GM21619 (cell line): Measurements from ENCODE around the gene ZNF333.
A peak's percentile ranks its signal among the peaks of the same experiment; 100 is the strongest.

Experiments
- ATAC-seq: cut with Tn5 transposase; IDR thresholded peaks from one replicate; pipeline ENCODE4 v1.9.1; 2021; ENCODE audit not compliant: unreplicated experiment

The ZNF333 gene

GRCh38 chr19:14689598-14690503, at the start of gene ZNF333:
Gene ZNF333, plus strand, starts transcription at chr19:14690048. Its CDS starts 3,444 bp downstream, at chr19:14693492.
- peak; percentile 78 for ATAC-seq

- ATAC-seq, result no peak
These were observed 41.3 kb upstream of the ZNF333 start for GRCh38 chr19:14648506-14648905.

DNA sequence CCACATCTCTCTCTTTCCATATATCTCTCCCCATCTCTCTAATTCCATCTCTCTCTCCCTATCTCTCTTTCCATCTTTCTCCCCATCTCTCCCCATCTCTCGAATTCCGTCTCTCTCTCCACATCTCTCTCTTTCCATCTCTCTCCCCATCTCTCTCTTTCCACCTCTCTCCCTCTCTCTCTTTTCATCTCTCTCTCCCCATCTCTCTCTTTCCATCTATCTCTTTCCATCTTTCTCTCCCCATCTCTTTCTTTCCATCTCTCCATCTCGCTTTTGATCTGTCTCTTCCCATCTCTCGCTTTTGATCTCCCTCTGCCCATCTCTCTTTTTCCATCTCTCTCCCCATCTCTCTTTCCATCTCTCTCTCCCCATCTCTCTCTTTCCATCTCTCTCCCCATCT, 40.8 kb upstream of the ZNF333 start:
- ATAC-seq, result no peak

GRCh38 chr19:14650161-14650560, 39.7 kb upstream of the ZNF333 start:
- ATAC-seq, result no peak

GRCh38 chr19:14654786-14655560, 34.9 kb upstream of the ZNF333 start:
- ATAC-seq, result no peak

GRCh38 chr19:14655726-14656125, 34.1 kb upstream of the ZNF333 start:
- ATAC-seq, result no peak

DNA sequence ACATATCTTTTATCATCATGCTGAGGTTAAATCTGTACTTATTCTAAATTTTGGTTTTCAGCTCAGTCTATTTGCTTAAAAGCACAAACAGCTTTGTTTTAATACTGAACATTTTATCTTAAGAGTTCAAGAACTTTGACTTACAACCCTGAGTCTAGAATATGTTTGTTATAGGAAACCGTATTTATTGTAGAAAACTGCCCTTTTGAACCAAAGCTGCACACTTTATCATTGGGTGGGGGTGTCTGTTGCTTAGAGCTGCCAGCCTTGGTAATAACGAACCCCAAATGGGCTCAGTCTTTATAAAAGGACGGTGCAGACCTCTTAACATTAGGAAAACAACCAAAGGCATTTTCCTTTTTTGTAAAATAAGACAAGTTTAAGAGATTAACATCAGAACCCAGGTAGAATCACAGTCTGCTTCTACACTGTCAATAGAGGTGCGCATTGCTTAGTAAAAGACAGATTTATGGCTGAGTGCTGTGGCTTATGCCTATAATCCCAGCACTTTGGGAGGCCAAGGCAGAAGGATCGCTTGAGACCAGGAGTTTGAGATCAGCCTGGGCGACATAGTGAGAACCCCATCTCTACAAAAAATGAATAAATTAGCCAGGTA, 29.9 kb upstream of the ZNF333 start:
- no peak for ATAC-seq

DNA sequence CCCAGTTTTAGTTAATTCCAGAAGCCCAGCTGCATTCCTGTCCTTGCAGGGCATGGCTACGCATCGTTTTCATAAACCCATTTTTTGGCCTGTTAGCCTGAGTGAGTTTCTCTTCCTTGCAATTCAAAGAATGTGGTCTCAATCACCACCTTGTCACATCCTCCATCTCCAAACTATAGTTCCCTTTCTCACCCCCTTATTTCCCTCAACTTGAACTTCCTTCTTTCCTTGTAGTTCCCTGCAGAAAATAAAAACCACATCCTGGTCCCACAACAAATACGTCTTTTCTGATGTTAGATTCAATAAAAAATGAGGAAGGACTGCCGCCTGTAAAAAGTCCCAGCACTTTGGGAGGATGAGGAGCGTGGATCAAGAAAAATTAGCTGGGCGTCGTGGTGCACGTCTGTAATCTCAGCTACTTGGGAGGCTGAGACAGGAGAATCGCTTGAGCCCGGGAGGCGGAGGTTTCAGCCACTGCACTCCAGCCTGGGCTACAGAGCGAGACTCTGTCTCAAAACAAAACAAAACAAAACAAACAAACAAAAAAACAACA, 28.4 kb upstream of the ZNF333 start:
- ATAC-seq, result no peak

GRCh38 chr19:14669940-14670339, 19.9 kb upstream of the ZNF333 start:
- no peak for ATAC-seq

DNA sequence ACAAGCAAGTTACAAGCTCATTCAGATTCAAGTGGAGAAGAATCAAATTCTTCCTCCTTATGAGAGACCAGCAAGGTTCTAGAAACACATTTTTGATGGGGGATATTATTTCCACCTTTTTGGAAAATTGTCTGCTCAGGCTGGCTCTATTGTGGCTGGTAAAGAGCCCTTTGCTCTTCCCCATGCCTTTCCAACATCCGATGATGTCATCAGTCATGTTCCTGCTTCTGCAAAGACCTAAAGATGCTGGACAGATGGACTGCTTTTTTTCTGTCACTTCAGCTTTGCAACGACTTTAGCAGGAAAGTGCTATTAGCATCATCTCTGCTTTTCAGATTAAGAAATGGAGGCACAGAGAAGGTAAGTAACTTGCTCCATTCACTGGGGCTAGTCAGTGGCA, 19.4 kb upstream of the ZNF333 start:
- no peak for ATAC-seq

DNA sequence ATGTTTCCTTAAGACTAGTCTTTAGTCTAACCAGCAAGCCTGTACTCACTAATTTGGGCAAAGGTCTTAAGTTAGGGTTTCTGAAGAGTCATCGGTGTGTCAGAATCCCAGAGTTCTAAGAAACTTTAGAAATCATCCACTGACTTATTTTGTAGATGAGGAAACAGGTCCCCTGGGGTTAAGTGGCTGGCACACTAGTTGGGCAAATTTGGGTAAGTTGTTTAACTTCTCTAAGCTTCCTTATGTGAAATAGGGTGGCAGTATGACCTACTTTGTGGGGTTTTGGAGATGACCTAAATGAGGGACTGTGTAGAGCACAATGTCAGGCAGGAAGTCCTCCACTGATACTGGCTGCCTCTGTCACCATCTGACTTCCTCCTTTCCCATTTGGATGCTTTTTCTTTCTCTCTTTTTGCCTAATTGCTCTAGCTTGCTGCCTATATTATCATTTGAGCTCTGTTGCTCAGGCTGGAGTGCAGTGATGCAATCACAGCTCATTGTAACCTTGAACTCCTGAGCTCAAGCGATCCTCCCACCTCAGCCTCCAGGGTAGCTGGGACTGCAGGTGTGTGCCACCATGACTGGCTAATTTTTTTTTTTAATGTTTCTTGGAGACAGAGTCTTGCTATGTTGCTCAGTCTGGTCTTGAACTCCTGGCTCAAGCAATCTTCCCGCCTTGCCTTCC, 17.5 kb upstream of the ZNF333 start:
- no peak for ATAC-seq

GRCh38 chr19:14673088-14673487, 16.8 kb upstream of the ZNF333 start:
- ATAC-seq, result no peak

DNA sequence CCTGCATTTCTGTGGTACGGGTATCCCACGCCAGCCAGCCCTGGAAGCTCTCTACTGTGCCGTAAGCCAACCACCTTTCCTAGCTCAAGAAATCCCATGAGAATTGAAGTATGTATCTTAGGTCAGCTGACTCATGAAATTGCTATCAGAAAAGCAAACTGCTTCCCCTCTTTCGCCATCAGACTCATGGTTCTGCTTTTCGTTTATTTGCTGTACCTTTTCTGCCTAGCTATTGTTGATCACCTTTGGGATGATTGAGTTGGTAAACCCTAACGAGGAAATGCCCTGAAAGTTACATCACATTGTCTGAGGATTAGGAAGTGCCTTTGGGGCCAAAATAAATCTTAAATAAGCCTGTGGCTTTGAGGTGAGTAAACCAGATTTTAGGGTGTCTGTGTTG, 15.1 kb upstream of the ZNF333 start, which contains the start of gene ADGRE3:
Gene ADGRE3, minus strand, starts transcription at position 81 of the 400 bp plus-strand sequence. Its CDS starts 74 bp downstream, at position 7.
- ATAC-seq, result no peak

DNA sequence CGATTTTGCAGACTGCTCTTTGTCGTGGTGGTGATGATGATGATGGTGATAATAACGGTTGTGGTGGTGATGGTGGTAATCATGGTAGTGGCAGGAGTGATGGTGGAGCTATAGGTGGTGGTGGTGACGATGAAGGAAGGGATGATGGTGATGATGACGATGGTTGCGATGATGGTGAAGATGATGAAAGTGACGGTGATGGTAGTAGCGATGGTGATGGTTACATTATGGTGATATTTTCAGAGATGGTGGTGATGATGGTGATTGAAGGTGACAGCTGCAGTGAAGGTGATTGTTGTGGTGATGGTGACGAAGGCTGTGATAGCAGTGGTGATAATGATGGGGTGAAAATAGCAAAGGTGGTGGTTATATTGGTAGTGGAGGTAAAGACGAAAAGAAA, 13.1 kb upstream of the ZNF333 start:
- no peak for ATAC-seq

DNA sequence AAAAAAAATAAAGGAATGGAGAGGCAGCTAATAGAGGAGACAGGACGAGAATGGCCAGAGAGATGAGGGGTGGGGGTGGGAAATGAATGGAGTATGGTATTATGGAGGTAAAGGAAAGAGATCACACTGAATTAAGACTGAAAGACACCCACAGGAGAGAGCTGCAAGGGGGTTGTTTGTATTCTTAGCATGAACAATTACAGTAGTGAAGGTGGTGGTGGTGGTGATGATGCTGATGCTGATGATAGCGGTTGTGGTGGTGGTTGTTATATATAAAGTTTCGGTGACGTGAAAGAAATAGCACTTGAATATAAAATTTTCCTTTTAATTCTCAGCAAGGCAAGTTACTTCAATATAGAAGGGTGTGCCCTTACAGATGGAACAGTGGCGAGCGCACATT, 12.4 kb upstream of the ZNF333 start:
- no peak for ATAC-seq

- no peak for ATAC-seq
These were observed 11.6 kb upstream of the ZNF333 start for GRCh38 chr19:14678199-14678598.

DNA sequence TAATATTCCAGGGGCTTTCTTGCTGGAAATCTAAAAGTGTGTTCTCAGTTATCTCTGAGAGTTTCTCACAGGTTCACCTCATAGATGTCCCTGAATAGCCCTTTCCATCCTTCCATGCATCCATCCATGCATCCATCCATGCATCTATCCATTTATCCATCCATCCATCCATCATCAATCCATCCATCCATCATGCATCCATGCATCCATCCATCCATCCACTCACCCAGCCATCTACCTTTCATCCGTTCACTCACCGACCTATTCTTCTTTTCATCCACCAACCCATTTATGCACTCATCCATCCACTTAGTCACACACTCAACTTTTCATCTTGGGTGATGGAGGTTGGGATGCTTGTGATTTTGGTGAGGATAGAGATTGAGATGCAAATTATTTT, 7.8 kb upstream of the ZNF333 start:
- no peak for ATAC-seq

GRCh38 chr19:14683439-14683838, 6.4 kb upstream of the ZNF333 start:
- ATAC-seq, result no peak

DNA sequence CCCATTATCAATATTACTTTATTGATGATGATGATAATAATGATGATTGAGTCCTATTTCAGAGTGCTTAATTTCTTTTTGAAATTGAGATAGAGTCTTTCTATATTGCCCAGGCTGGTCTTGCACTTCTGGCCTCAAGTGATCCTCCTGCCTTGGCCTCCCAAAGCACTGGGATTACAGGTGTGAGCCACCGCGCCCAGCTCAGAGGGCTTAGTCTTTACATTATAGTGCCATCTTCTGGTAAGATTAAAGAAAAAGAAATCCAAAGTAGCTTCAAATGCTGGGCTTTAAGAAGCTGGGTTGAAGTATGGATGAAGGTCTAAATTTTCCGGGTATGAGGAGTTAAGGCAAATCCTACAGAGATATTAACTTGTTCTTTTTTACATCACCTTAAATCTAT, 3.4 kb upstream of the ZNF333 start:
- no peak for ATAC-seq

DNA sequence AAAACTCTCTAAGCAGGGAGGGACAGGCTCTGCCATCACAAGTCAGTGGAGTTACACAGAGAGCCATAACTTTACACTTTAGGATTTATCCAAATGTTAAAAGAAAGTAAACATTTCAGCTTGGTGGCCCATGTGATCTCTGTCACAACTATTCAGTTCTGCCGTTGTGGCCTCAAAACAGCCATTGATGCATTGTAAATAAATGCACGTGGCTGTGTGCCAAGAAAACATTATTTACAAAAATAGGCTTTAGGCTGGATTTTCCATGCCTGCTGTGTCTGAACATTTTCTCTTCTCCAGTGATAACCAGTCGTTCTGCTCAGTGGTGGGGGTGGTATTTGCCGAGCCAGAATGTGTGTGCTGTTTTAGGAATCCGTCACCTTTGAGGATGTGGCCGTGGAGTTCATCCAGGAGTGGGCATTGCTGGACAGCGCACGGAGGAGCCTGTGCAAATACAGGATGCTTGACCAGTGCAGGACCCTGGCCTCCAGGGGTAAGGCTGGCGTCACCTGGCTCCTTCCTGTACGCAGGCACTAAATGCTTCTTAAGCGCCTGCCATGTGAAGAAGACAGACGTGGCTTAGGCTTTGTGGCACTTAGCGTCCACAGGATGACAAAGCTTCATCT, 4.9 kb downstream of the ZNF333 start:
- ATAC-seq, result no peak
